HepG2 (cell line): ENCODE data around the gene RASSF4. TPM values are rescaled to one million over a fixed set of nuclear protein-coding genes. Genes with fewer than 3 reads are reported as not detected.

Experiments
- GATAD1 ChIP-seq: IDR thresholded peaks from 2 replicates; pipeline ENCODE4 v1.6.1; 2016; ENCODE audit warnings: missing genetic modification reagents, missing compliant biosample characterization
- GMEB2 ChIP-seq: IDR thresholded peaks from 2 replicates; pipeline ENCODE4 v1.6.1; 2016; ENCODE audit warnings: missing biosample characterization, missing genetic modification reagents, low read depth
- GTF2F1 ChIP-seq: fragments of 150-350 bp; IDR thresholded peaks from 2 replicates; pipeline ENCODE4 v1.6.1; 2014; ENCODE audit warnings: low read length
- HMG20A ChIP-seq: IDR thresholded peaks from 2 replicates; pipeline ENCODE4 v1.6.1; 2016; ENCODE audit warnings: borderline replicate concordance
- HMGXB3 ChIP-seq: sonication (generic); formaldehyde crosslinking; IDR thresholded peaks from 2 replicates; pipeline ENCODE4 v1.4.0; 2020; ENCODE audit warnings: missing genetic modification reagents, borderline replicate concordance
- KLF11 ChIP-seq: IDR thresholded peaks from 2 replicates; pipeline ENCODE4 v1.6.1; 2016; ENCODE audit warnings: missing compliant biosample characterization
- MBD4 ChIP-seq: IDR thresholded peaks from 2 replicates; pipeline ENCODE4 v1.6.1; 2012; ENCODE audit warnings: low read length, inconsistent platforms, borderline replicate concordance
- NCOA5 ChIP-seq: sonication (generic); formaldehyde crosslinking; IDR thresholded peaks from 2 replicates; pipeline ENCODE4 v1.4.0; 2020; ENCODE audit warnings: missing genetic modification reagents
- TEAD3 ChIP-seq: optimal IDR thresholded peaks from 2 replicates; pipeline ENCODE3; 2016; ENCODE audit warnings: borderline replicate concordance
- ZBTB2 ChIP-seq: sonication (generic); formaldehyde crosslinking; IDR thresholded peaks from 2 replicates; pipeline ENCODE4 v1.8.0; 2022; ENCODE audit warnings: low read depth, missing genetic modification reagents
- ZBTB33 ChIP-seq: sonication (generic); formaldehyde crosslinking; IDR thresholded peaks from 2 replicates; pipeline ENCODE4 v1.4.0; 2020; ENCODE audit warnings: missing genetic modification reagents
- ZBTB49 ChIP-seq: sonication (generic); formaldehyde crosslinking; IDR thresholded peaks from 2 replicates; pipeline ENCODE4 v1.4.0; 2020; ENCODE audit warnings: missing genetic modification reagents, borderline replicate concordance
- ZBTB7A ChIP-seq: sonication (generic); formaldehyde crosslinking; IDR thresholded peaks from 2 replicates; pipeline ENCODE4 v1.8.0; 2022; ENCODE audit warnings: mild to moderate bottlenecking, missing genetic modification reagents
- ZFP90 ChIP-seq: sonication (generic); formaldehyde crosslinking; IDR thresholded peaks from 2 replicates; pipeline ENCODE4 v1.8.0; 2022; ENCODE audit warnings: missing genetic modification reagents, mild to moderate bottlenecking, inconsistent platforms, borderline replicate concordance
- ZNF619 ChIP-seq: sonication (generic); formaldehyde crosslinking; IDR thresholded peaks from 2 replicates; pipeline ENCODE4 v1.4.0; 2020; ENCODE audit warnings: mild to moderate bottlenecking, missing genetic modification reagents
- ZNF652 ChIP-seq: IDR thresholded peaks from 2 replicates; pipeline ENCODE4 v1.6.1; 2016; ENCODE audit warnings: low read depth, borderline replicate concordance
- ZNF792 ChIP-seq: IDR thresholded peaks from 2 replicates; pipeline ENCODE4 v1.6.1; 2016
- polyA plus RNA-seq, 8 experiments: library from polyadenylated mRNA; depleted of rRNA in 3 of 8; stranded (reverse) in 7 of 8; unstranded in 1 of 8; fragments of >200 nt; fragmentation: Illumina TruSeq in 4 of 8; extraction: Trizol in 4 of 8; gene quantifications; 2 replicates each; pipeline versions ENCODE4 v1.2.1 to v1.2.3, GENCODE V29; 2011 to 2016; ENCODE audit warnings: low read depth in 4 of 8, missing spikeins in 1 of 8, mixed read lengths in 1 of 8; ENCODE audit not compliant: insufficient read depth in 1 of 8
- total RNA-seq, 5 experiments: library from RNA; depleted of rRNA; stranded (reverse); fragments of >200 nt; fragmentation: Illumina TruSeq; extraction: Trizol; gene quantifications; 2 replicates each; pipeline ENCODE4 v1.2.3, GENCODE V29; 2016; ENCODE audit warnings: low read depth in 1 of 5

Gene RASSF4
- total and polyA plus RNA-seq, 2 of the 13 experiments (the other 11 are each of a cell fraction or from before 2014, with no cell fraction given) = 34.0 to 51.7 TPM

GRCh38 chr10:44976352-44977198 lies 17.0 kb downstream of the RASSF4 start (continued):
- TF ChIP-seq ZBTB33 (0 out of 2 replicates have a peak, but pooled peaks have one; percentile 32), HMG20A (CRISPR knock-in tag) (no peak), ZNF792 (no peak), ZNF652 (CRISPR knock-in tag) (peak; percentile 50; the same call in 1 of the 2 replicates), ZBTB49 (CRISPR knock-in tag) (no peak), ZNF619 (no peak), GATAD1 (CRISPR knock-in tag) (0 out of 2 replicates have a peak, but pooled peaks have one; percentile 0), ZBTB7A (CRISPR knock-in tag) (0 out of 2 replicates have a peak, but pooled peaks have one; percentile 68), HMGXB3 (no peak; the same call in 1 of the 2 replicates), GMEB2 (CRISPR knock-in tag) (no peak), ZBTB2 (peak; percentile 76), ZFP90 (CRISPR knock-in tag) (no peak; the same call in 1 of the 2 replicates), NCOA5 (CRISPR knock-in tag) (peak; percentile 95; the same call in 1 of the 2 replicates), GTF2F1 (no peak), TEAD3 (CRISPR knock-in tag) (no peak), MBD4 (peak; percentile 86; the same call in 1 of the 2 replicates), KLF11 (CRISPR knock-in tag) (no peak)
